CD1c-positive myeloid dendritic cell (primary cell): ENCODE measurements around the gene SERPINH1.
A peak's percentile ranks its signal among the peaks of the same experiment; 100 is the strongest.

Source experiments
- DNase-seq: peaks from one replicate; pipeline ENCODE4 v3.0.0-alpha.2; 2016; ENCODE audit errors: extremely low spot score

SERPINH1 gene

GRCh38 chr11:75596914-75597313, 34.9 kb downstream of the SERPINH1 start:
- no peak for DNase-seq

GRCh38 chr11:75597636-75598035, 35.6 kb downstream of the SERPINH1 start:
- peak; percentile 27 for DNase-seq

DNA sequence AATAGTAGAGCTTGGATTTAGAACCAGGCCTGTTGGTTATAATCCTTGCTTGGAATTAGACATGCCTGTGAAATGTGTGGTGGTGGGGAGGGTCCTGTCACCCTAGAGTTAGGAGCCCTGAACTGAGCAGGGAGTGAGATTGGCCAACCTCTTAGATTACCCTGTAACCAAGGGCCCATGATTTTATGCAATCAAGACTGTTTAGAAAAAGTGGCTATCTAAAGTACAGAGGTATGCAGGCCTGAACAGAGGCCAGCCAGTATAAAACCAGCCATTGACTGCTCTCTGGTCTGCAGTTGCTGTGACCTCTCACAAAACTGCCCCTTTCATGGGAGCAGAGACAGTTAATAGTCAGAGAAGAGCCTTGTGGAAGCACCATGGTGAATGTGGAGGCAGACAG, 36.2 kb downstream of the SERPINH1 start:
- no peak for DNase-seq

DNA sequence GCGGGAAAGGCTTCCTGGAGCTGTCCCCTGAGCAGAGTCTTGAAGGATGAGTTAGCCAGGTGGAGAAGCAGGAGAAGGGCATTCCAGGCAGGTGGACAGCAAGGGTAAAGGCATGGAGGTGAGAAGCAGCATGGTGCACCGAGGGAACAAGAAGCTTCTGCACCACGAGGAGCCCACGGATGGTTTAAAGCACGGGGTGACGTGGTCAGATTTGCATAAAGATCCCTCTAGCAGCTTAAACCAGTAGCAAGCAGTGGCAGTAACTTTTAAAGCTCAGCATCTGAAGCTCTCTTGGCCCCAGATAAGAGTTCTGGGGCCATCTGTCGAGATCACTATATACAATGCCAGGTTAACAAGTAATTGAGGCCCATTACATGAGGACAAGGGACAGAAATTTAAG, 36.8 kb downstream of the SERPINH1 start:
- no peak for DNase-seq

- no peak for DNase-seq
Observed at GRCh38 chr11:75600356-75600755, 38.3 kb downstream of the SERPINH1 start.

GRCh38 chr11:75601494-75601893, 39.4 kb downstream of the SERPINH1 start:
- DNase-seq: no peak

DNA sequence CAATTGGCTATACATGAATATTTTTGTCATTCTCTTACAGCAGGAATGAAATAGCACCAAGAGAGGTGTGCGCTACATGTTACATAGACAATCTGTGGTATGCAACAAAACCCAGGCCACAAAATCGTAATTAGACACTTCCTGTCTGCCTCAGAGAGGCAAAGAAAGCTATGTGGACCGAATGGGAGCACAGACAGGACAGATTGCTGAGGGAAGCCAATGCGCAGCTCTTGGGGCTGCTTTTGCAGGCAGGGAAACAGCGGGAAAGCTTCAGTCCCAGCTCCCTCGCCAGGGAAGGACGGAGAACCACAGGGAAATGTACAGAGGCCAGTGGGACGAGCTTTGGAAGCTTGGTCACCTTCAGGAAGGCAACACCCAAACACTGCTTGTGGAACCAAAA, 40.9 kb downstream of the SERPINH1 start:
- no peak for DNase-seq

DNA sequence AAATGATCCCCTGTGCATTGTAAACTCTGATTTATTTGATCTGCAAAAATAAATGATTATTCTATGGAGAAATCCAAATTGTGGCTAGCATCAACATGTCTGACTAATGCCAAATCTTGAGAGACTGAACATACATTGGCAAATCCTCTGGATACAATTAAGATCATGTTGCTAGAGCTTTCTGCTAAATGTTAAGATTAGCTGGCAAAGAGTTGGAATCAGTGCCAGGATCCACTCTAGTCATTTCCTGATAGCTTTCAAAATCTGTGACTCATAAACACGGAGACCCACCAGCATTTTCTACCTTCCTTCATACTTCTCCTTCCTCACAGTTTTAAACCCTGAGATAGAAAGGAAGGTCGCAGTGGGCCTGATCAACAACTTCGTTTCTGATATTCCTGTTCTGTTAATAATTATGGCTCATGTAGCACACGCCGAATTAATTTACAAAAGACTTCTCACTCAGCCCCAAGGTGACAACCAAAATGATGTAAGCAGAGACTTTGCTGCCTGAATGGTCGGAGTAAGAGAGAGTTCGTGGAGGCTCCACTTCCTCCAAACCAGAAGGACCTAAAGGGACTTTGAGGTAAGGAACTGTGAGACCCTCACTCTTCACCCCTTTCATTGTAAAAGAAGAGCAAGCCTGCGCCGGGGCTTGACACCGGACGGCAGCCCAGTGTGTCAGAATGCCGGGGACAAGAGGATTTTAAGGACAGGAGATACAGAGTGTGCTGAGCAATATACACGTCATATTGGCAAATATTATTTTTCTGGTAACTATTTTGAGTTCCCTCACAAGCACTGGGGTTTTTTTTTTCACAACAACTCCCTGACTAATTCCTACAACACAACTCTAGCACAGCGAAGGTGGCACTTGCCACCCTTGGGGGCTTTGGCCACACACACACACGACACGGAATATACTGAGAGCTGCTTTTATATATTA, 42.0 kb downstream of the SERPINH1 start:
- DNase-seq: peak; percentile 16

GRCh38 chr11:75606099-75606498, 44.0 kb downstream of the SERPINH1 start:
- no peak for DNase-seq

DNA sequence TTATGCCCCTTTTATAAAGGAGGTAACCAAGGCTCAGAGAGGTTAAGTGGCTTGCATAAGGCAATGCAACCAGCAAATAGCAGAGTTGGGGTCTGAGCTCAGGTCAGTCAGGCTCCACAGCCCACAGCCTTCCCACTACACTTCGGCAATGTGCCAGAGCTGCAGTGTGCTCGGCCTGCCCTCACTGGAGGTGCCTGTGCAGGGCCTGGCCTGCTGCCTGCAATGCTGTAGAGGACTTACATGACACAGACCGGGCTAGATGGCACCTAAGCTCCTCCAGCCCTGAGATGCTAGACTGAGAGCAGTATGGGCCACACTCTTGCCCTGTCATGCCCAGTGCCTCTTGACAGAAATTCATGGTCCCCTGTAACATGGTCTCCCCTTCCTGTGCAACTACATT, 49.8 kb downstream of the SERPINH1 start:
- DNase-seq: no peak

- DNase-seq: no peak
Observed at GRCh38 chr11:75615751-75616150, 53.7 kb downstream of the SERPINH1 start.

GRCh38 chr11:75616281-75616680, 54.2 kb downstream of the SERPINH1 start:
- no peak for DNase-seq
